Tibial nerve (tissue), 4 donors: Measurements from ENCODE around the gene IGF2R. TPM values are rescaled to one million over a fixed set of nuclear protein-coding genes. Genes with fewer than 3 reads are reported as not detected.

Source experiments
- DNase-seq, 2 donors: peaks; one replicate each; pipeline ENCODE4 v3.0.0-alpha.2; 2019; ENCODE audit warnings: low spot score in 2 of 2
- H3K27ac ChIP-seq, 4 donors: fragments of 200-600 bp; sonication (generic) in 3 of 4; one replicate each; pipeline ENCODE4 v1.5.1; 2017 to 2019; ENCODE audit warnings: mild to moderate bottlenecking in 1 of 4
- H3K27me3 ChIP-seq, 2 donors: fragments of 200-600 bp; sonication (generic) in 1 of 2; one replicate each; pipeline versions ENCODE4 v1.5.1 to v1.6.0; 2017 to 2019
- H3K36me3 ChIP-seq, 3 donors: fragments of 200-600 bp; sonication (generic); one replicate each; pipeline ENCODE4 v1.5.1; 2018 to 2019
- H3K4me1 ChIP-seq, 4 donors: fragments of 200-600 bp; sonication (generic) in 3 of 4; one replicate each; pipeline ENCODE4 v1.5.1; 2017 to 2019
- H3K4me3 ChIP-seq, 4 donors: fragments of 200-600 bp; sonication (generic) in 3 of 4; one replicate each; pipeline ENCODE4 v1.5.1; 2017 to 2019; ENCODE audit warnings: mild to moderate bottlenecking in 1 of 4, moderate library complexity in 1 of 4
- H3K9me3 ChIP-seq, 4 donors: fragments of 200-600 bp; sonication (generic) in 3 of 4; one replicate each; pipeline ENCODE4 v1.5.1; 2017 to 2019
- CTCF ChIP-seq, 5 experiments: fragments of 200-600 bp in 3 of 5; fragments of 450-650 bp in 2 of 5; sonication (generic) in 3 of 5; IDR thresholded peaks; one replicate each; pipeline ENCODE4 v1.5.1; 2016 to 2019; ENCODE audit warnings: antibody characterized with exemption in 5 of 5, mild to moderate bottlenecking in 3 of 5, moderate library complexity in 2 of 5
- EP300 ChIP-seq, 2 donors: sonication (generic); formaldehyde crosslinking; IDR thresholded peaks; one replicate each; pipeline ENCODE4 v1.6.1; 2017; ENCODE audit warnings: antibody characterized with exemption in 2 of 2, mild to moderate bottlenecking in 1 of 2
- POLR2A ChIP-seq, 2 donors: fragments of 450-650 bp; IDR thresholded peaks; one replicate each; pipeline ENCODE4 v1.6.1; 2017; ENCODE audit warnings: antibody characterized with exemption in 2 of 2, mild to moderate bottlenecking in 2 of 2, moderate library complexity in 2 of 2
- WGBS, 2 donors: methylation state at CpG; one replicate each; pipeline ENCODE4 v1.1.5; 2018; 5-methylcytosine and 5-hydroxymethylcytosine counted together
- total RNA-seq, 4 donors: library from RNA; depleted of rRNA; stranded (reverse); fragments of >200 nt; gene quantifications; one replicate each; pipeline ENCODE4 v1.1.0, GENCODE V29; 2016

Gene IGF2R
- total RNA-seq, 4 donors from 2014 or later, result 60.1 to 81.3 (median 68.5) TPM

- TF ChIP-seq CTCF (IDR thresholded peaks at IDR 0.05) (no peak), POLR2A (IDR thresholded peaks at IDR 0.05) (no peak), EP300 (IDR thresholded peaks at IDR 0.05) (no peak)
- 93 to 97% methylated on average over 11 of the region's 11 CpGs for WGBS, 2 donors
- no peaks in the 10 kb centered on the region for H3K27me3 ChIP-seq
- peaks cover 0 to 100% (median 30%) of the 10 kb centered on the region in 3 donors for H3K36me3 ChIP-seq
- no peaks in the 10 kb centered on the region for H3K9me3 ChIP-seq
- H3K4me3 ChIP-seq, result no peak overlapping the region
- no peak overlapping the region for H3K27ac ChIP-seq
- H3K4me1 ChIP-seq, result no peaks in the 10 kb centered on the region
- DNase-seq, result no peak
These were observed 101.5 kb downstream of the IGF2R start for GRCh38 chr6:160070427-160070826.

- no peak for DNase-seq
- Histone ChIP-seq H3K36me3 (peaks cover 0 to 100% (median 30%) of the 10 kb centered on the region in 3 donors), H3K27me3 (no peaks in the 10 kb centered on the region), H3K4me3 (no peak overlapping the region), H3K27ac (no peak overlapping the region), H3K9me3 (no peaks in the 10 kb centered on the region), H3K4me1 (no peaks in the 10 kb centered on the region)
- WGBS, 2 donors, result 78 to 86% methylated on average over 2 of the region's 2 CpGs
- TF ChIP-seq EP300 (IDR thresholded peaks at IDR 0.05) (no peak), CTCF (IDR thresholded peaks at IDR 0.05) (no peak), POLR2A (IDR thresholded peaks at IDR 0.05) (no peak)
These were observed 101.9 kb downstream of the IGF2R start for GRCh38 chr6:160070831-160071230.

- Histone ChIP-seq H3K4me1 (no peaks in the 10 kb centered on the region), H3K36me3 (peaks cover 0 to 96% (median 30%) of the 10 kb centered on the region in 3 donors), H3K27ac (no peak overlapping the region), H3K9me3 (no peaks in the 10 kb centered on the region), H3K27me3 (no peaks in the 10 kb centered on the region), H3K4me3 (no peak overlapping the region)
- 83 to 89% methylated on average over 11 of the region's 11 CpGs for WGBS, 2 donors
- no peak for DNase-seq
- TF ChIP-seq POLR2A (IDR thresholded peaks at IDR 0.05) (no peak), CTCF (IDR thresholded peaks at IDR 0.05) (no peak), EP300 (IDR thresholded peaks at IDR 0.05) (no peak)
These were observed 103.2 kb downstream of the IGF2R start for GRCh38 chr6:160071805-160072690.

GRCh38 chr6:160073272-160073671, 104.4 kb downstream of the IGF2R start:
- WGBS, 2 donors, result 95% methylated on average over 9 of the region's 9 CpGs
- no peak for DNase-seq
- H3K9me3 ChIP-seq, result no peaks in the 10 kb centered on the region
- H3K4me3 ChIP-seq, result no peak overlapping the region
- H3K27me3 ChIP-seq, result no peaks in the 10 kb centered on the region
- H3K36me3 ChIP-seq, result peaks cover 0 to 96% (median 30%) of the 10 kb centered on the region in 3 donors
- no peaks in the 10 kb centered on the region for H3K4me1 ChIP-seq
- no peak overlapping the region for H3K27ac ChIP-seq
- TF ChIP-seq POLR2A (IDR thresholded peaks at IDR 0.05) (no peak), EP300 (IDR thresholded peaks at IDR 0.05) (no peak), CTCF (IDR thresholded peaks at IDR 0.05) (no peak)

- no peaks in the 10 kb centered on the region for H3K27me3 ChIP-seq
- 95% methylated on average over 5 of the region's 5 CpGs for WGBS, 2 donors
- no peak for DNase-seq
- H3K4me3 ChIP-seq, result no peak overlapping the region
- no peaks in the 10 kb centered on the region for H3K4me1 ChIP-seq
- no peak overlapping the region for H3K27ac ChIP-seq
- H3K9me3 ChIP-seq, result no peaks in the 10 kb centered on the region
- peaks cover 0 to 96% (median 43%) of the 10 kb centered on the region in 3 donors for H3K36me3 ChIP-seq
- TF ChIP-seq POLR2A (IDR thresholded peaks at IDR 0.05) (no peak), CTCF (IDR thresholded peaks at IDR 0.05) (no peak), EP300 (IDR thresholded peaks at IDR 0.05) (no peak)
These were observed 107.1 kb downstream of the IGF2R start for GRCh38 chr6:160076009-160076408.
